Measurements from ENCODE around the gene WBP1. TPM values are rescaled to one million over a fixed set of nuclear protein-coding genes. Genes with fewer than 3 reads are reported as not detected.
A peak's percentile ranks its signal among the peaks of the same experiment; 100 is the strongest.

The WBP1 gene
- total RNA-seq, 1 experiment from 2014 or later = 64.4 TPM

DNA sequence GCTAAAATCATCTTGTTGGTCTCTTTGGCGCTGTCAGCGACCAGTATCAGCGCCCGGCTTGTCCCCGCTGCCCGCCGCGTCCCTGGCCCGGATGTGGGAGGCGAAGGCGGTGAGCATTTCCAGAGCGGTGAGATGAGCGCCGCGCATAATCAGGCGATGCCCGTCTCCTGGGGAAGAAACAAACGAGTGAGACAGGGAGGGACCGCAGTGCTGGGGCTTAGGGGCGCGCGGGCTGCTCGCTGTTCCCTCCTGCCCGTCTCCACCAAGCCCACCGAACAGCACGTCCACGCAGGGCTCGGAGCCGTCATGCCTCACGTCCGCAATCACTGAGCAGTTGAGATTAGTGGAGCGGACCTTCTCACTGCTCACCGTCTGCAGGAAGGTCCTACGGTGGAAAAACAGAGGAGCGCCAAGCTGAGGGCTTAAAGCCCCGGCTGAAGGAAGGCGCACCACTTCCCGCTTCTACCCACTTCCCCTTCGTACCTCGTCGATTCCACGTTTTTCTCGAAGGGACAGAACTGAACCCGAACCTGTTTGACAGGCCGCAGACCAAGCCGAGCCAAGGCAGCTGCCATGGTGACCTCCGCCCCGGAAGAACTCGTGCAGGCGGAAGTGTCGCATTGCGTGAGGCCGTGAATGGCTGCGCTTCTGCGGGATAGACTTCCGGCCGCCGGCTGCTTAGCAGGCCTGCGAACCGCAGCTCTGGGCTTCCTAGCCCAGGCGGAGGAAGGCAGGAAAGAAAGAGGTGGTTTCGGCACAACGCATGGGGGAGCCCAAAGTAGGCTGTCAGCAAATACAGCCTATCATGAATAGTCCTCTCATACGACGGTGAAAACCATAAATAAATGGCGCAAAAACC is 14.1 kb downstream of the WBP1 start, which contains the start of gene MRPL53:
Gene MRPL53 (minus strand): TSS at position 595 of the 859 bp plus-strand sequence. CDS start 20 bp downstream, at position 575.
- POLR2A ChIA-PET (ENCODE audit: unreplicated experiment) = no interaction called here
- intact Hi-C loops (cut with micrococcal nuclease) = no loop called here

DNA sequence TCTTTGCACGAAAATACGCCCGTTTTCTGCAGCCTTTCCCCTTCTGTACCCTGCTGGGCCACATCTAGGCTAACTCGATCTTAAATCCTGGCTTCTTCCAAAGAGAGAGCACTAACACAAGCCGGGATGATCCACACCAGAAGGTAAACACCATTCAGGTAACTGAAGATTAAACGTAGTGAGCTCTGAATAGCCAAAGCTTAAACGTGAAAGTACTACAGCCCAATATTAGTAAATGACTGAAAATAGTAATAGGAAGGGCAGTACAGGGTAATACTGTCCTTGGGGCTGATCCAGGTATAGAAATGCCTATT is 14.7 kb downstream of the WBP1 start:
- Histone ChIP-seq H3K4me2 (ENCODE audit: low read length) (peak overlapping the region; percentile 82), H3K79me2 (ENCODE audit: low read length) (peaks cover 9% of the 10 kb centered on the region), H3F3A (ENCODE audit: low read length, unreplicated experiment) (peaks cover 10% of the 10 kb centered on the region), H3K27me3 (ENCODE audit: low read length) (no peaks in the 10 kb centered on the region), H3K9ac (ENCODE audit: low read length) (peak overlapping the region; percentile 84), H3K4me1 (ENCODE audit: insufficient read depth, low read length) (peaks cover 14% of the 10 kb centered on the region), H3K9me3 (ENCODE audit: low read length) (no peaks in the 10 kb centered on the region), H2AFZ (ENCODE audit: low read length) (peak overlapping the region; percentile 89), H3K27ac (ENCODE audit: low read length) (peak overlapping the region; percentile 80), H4K20me1 (ENCODE audit: low read length) (no peaks in the 10 kb centered on the region), H3K9me2 (replicated peaks; ENCODE audit: low read length) (no peaks in the 10 kb centered on the region), H3K36me3 (ENCODE audit: low read depth, low read length) (peaks cover 11% of the 10 kb centered on the region), H3K4me3 (ENCODE audit: low read length) (peak overlapping the region; percentile 79)
- TF ChIP-seq EZH2 (IDR thresholded peaks at IDR 0.05; ENCODE audit: low read length, unreplicated experiment) = no peak
- no peak for TF ChIP-seq CTCF (conservative IDR thresholded peaks at IDR 0.05; ENCODE audit: low read depth, low read length)
- TF ChIP-seq EZH2phosphoT487 (IDR thresholded peaks at IDR 0.05; ENCODE audit: borderline replicate concordance, low read length) = no peak
- POLR2A ChIA-PET (ENCODE audit: unreplicated experiment) = no interaction called here
- CTCF ChIA-PET = no interaction called here
- TSS peak; percentile 92 for BruUV-seq (replicated peaks)
- ATAC-seq = peak; percentile 9
- no peak for DNase-seq
- intact Hi-C loops (cut with micrococcal nuclease) = no loop called here

More for the DNA sequence above, 14.1 kb downstream of the WBP1 start, which contains the start of gene MRPL53:
- Histone ChIP-seq H3K9ac (ENCODE audit: low read length) (peak within 1 kb of the TSS; percentile 84), H3K4me1 (ENCODE audit: insufficient read depth, low read length) (peaks cover 14% of the 10 kb centered on the region), H3K4me2 (ENCODE audit: low read length) (peak within 1 kb of the TSS; percentile 82), H3K27ac (ENCODE audit: low read length) (peak within 1 kb of the TSS; percentile 80), H3K9me3 (ENCODE audit: low read length) (no peaks in the 10 kb centered on the region), H3K4me3 (ENCODE audit: low read length) (peak within 1 kb of the TSS; percentile 79), H3K9me2 (replicated peaks; ENCODE audit: low read length) (no peaks in the 10 kb centered on the region), H3K36me3 (ENCODE audit: low read depth, low read length) (peaks cover 8% of the 10 kb centered on the region), H3K27me3 (ENCODE audit: low read length) (no peaks in the 10 kb centered on the region), H3F3A (ENCODE audit: low read length, unreplicated experiment) (peaks cover 10% of the 10 kb centered on the region), H2AFZ (ENCODE audit: low read length) (peak within 1 kb of the TSS; percentile 89), H3K79me2 (ENCODE audit: low read length) (peaks cover 9% of the 10 kb centered on the region), H4K20me1 (ENCODE audit: low read length) (no peaks in the 10 kb centered on the region)
- CTCF ChIA-PET = no interaction called here
- TF ChIP-seq EZH2phosphoT487 (IDR thresholded peaks at IDR 0.05; ENCODE audit: borderline replicate concordance, low read length) (no peak), CTCF (conservative IDR thresholded peaks at IDR 0.05; ENCODE audit: low read depth, low read length) (no peak), EZH2 (IDR thresholded peaks at IDR 0.05; ENCODE audit: low read length, unreplicated experiment) (no peak)
- BruUV-seq (replicated peaks) = TSS peak; percentile 89
- peak; percentile 88 for ATAC-seq
- peak; percentile 94 for DNase-seq

DNA sequence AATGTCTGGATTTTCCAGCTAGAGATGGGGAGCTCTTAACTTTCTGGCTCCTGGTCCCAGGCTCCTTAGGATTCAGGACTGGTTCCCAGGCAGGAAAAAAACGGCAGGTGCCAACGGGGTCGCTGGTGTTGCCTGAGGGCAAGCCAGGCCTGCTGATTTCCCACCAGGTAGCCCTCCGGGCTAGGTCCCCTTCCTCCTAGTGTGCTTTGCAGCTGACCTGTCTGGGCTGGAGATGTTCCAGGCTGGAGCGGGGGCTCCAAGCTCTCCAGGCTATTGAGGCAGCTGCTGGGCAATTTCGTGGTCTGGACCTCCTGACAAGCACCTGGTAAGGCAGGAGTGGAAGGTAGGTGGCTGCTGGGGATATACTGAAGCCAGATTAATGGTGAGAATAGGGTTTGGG is 16.2 kb downstream of the WBP1 start:
- BruUV-seq (replicated peaks) = no TSS peak
- ChIA-PET POLR2A (ENCODE audit: unreplicated experiment) (interaction anchor here (0.6 kb wide), 1 partner anchor 34 kb away, joined by 19 read pairs; no protein-coding TSS in a partner anchor), CTCF (interaction anchor here (0.7 kb wide), 1 partner anchor 40 kb away, joined by 7 read pairs; no protein-coding TSS in a partner anchor)
- H3K79me2 ChIP-seq (ENCODE audit: low read length) = peaks cover 13% of the 10 kb centered on the region
- no peak overlapping the region for H3K4me3 ChIP-seq (ENCODE audit: low read length)
- no peak for TF ChIP-seq EZH2phosphoT487 (IDR thresholded peaks at IDR 0.05; ENCODE audit: borderline replicate concordance, low read length)
- TF ChIP-seq EZH2 (IDR thresholded peaks at IDR 0.05; ENCODE audit: low read length, unreplicated experiment) = no peak
- no peak overlapping the region for H3K4me2 ChIP-seq (ENCODE audit: low read length)
- peaks cover 10% of the 10 kb centered on the region for H3F3A ChIP-seq (ENCODE audit: low read length, unreplicated experiment)
- no peak for DNase-seq
- no peaks in the 10 kb centered on the region for H3K27me3 ChIP-seq (ENCODE audit: low read length)
- H3K9ac ChIP-seq (ENCODE audit: low read length) = no peak overlapping the region
- intact Hi-C loops (cut with micrococcal nuclease) = no loop called here
- ATAC-seq = no peak
- H2AFZ ChIP-seq (ENCODE audit: low read length) = no peak overlapping the region
- peaks cover 14% of the 10 kb centered on the region for H3K4me1 ChIP-seq (ENCODE audit: insufficient read depth, low read length)
- peaks cover 13% of the 10 kb centered on the region for H3K36me3 ChIP-seq (ENCODE audit: low read depth, low read length)
- no peaks in the 10 kb centered on the region for H3K9me2 ChIP-seq (replicated peaks; ENCODE audit: low read length)
- H4K20me1 ChIP-seq (ENCODE audit: low read length) = no peaks in the 10 kb centered on the region
- H3K9me3 ChIP-seq (ENCODE audit: low read length) = no peaks in the 10 kb centered on the region
- H3K27ac ChIP-seq (ENCODE audit: low read length) = no peak overlapping the region

Measured in PC-3 (cell line).